Type B pancreatic cell (in vitro differentiated cells): ENCODE measurements around the gene BARHL2. TPM values are rescaled to one million over a fixed set of nuclear protein-coding genes. Genes with fewer than 3 reads are reported as not detected.

Experiments
- DNase-seq: peaks from one replicate; pipeline ENCODE4 v3.0.0; 2021; ENCODE audit warnings: mixed read lengths; ENCODE audit not compliant: unreplicated experiment; ENCODE audit errors: extremely low spot score
- H3K27ac Mint-ChIP-seq: 2 replicates; pipeline ENCODE4 v1.8.0; 2021; ENCODE audit warnings: mild to moderate bottlenecking, mixed read lengths
- H3K27me3 Mint-ChIP-seq: 2 replicates; pipeline ENCODE4 v1.8.0; 2021; ENCODE audit warnings: mixed read lengths
- H3K36me3 Mint-ChIP-seq: 2 replicates; pipeline ENCODE4 v1.8.0; 2021; ENCODE audit warnings: mixed read lengths
- H3K4me1 Mint-ChIP-seq: one replicate; pipeline ENCODE4 v1.8.0; 2021; ENCODE audit warnings: mixed read lengths; ENCODE audit not compliant: unreplicated experiment
- H3K4me3 Mint-ChIP-seq: 2 replicates; pipeline ENCODE4 v1.8.0; 2021; ENCODE audit warnings: mild to moderate bottlenecking, mixed read lengths
- H3K9me3 Mint-ChIP-seq: 2 replicates; pipeline ENCODE4 v1.8.0; 2021; ENCODE audit warnings: mixed read lengths
- total RNA-seq: library from RNA; stranded (reverse); gene quantifications from 2 replicates; pipeline ENCODE4 v1.2.1, GENCODE V29; 2021; ENCODE audit warnings: low replicate concordance
- TF ChIP-seq, protein P1 (sequence below): fragments of 200-600 bp; sonication (generic); conservative IDR thresholded peaks from 2 replicates; pipeline ENCODE4 v1.5.0; 2021; ENCODE audit warnings: antibody characterized with exemption, mild to moderate bottlenecking

BARHL2 gene
- total RNA-seq, 1 donor from 2014 or later, result 14.8 TPM

DNA sequence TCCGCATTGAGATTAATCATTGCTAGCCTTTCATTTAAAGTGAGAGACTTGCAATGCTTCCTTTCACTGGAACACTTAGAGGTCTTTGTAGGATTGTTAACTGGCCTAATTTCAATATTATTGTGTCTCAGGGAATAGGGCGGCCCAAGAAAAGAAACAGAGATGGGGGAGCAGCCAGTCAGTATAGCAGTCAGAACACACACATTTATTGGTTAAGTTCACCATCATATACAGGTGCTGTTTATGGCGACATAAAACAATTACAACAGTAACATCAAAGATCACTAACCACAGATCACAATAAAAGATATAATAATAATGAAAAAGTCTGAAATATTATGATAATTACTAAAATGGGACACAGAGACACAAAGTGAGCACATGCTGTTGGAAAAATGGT is 29.4 kb downstream of the BARHL2 start:
- no peak for DNase-seq
- Mint-ChIP-seq H3K4me1 (no peaks in the 10 kb centered on the region), H3K27ac (no peak overlapping the region), H3K36me3 (no peaks in the 10 kb centered on the region), H3K27me3 (peaks cover 43% of the 10 kb centered on the region), H3K4me3 (no peak overlapping the region), H3K9me3 (no peaks in the 10 kb centered on the region)
- TF ChIP-seq, protein P1, sequence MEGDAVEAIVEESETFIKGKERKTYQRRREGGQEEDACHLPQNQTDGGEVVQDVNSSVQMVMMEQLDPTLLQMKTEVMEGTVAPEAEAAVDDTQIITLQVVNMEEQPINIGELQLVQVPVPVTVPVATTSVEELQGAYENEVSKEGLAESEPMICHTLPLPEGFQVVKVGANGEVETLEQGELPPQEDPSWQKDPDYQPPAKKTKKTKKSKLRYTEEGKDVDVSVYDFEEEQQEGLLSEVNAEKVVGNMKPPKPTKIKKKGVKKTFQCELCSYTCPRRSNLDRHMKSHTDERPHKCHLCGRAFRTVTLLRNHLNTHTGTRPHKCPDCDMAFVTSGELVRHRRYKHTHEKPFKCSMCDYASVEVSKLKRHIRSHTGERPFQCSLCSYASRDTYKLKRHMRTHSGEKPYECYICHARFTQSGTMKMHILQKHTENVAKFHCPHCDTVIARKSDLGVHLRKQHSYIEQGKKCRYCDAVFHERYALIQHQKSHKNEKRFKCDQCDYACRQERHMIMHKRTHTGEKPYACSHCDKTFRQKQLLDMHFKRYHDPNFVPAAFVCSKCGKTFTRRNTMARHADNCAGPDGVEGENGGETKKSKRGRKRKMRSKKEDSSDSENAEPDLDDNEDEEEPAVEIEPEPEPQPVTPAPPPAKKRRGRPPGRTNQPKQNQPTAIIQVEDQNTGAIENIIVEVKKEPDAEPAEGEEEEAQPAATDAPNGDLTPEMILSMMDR, result no peak

GRCh38 chr1:90675161-90675847 is 41.8 kb downstream of the BARHL2 start:
- no peaks in the 10 kb centered on the region for H3K36me3 Mint-ChIP-seq
- H3K9me3 Mint-ChIP-seq, result peaks cover 4% of the 10 kb centered on the region
- no peak overlapping the region for H3K4me3 Mint-ChIP-seq
- TF ChIP-seq, protein P1, result no peak
- DNase-seq, result no peak
- H3K27me3 Mint-ChIP-seq, result peaks cover 6% of the 10 kb centered on the region
- H3K4me1 Mint-ChIP-seq, result no peaks in the 10 kb centered on the region
- H3K27ac Mint-ChIP-seq, result no peak overlapping the region

GRCh38 chr1:90671741-90672140 is 45.4 kb downstream of the BARHL2 start:
- H3K9me3 Mint-ChIP-seq, result peaks cover 4% of the 10 kb centered on the region
- TF ChIP-seq, protein P1, result no peak
- H3K27me3 Mint-ChIP-seq, result peaks cover 5% of the 10 kb centered on the region
- H3K4me1 Mint-ChIP-seq, result no peaks in the 10 kb centered on the region
- no peaks in the 10 kb centered on the region for H3K36me3 Mint-ChIP-seq
- no peak overlapping the region for H3K27ac Mint-ChIP-seq
- H3K4me3 Mint-ChIP-seq, result no peak overlapping the region
- DNase-seq, result no peak

- Mint-ChIP-seq H3K4me3 (no peak overlapping the region), H3K27me3 (peaks cover 5% of the 10 kb centered on the region), H3K36me3 (no peaks in the 10 kb centered on the region), H3K9me3 (peaks cover under 1% of the 10 kb centered on the region), H3K27ac (no peak overlapping the region), H3K4me1 (no peaks in the 10 kb centered on the region)
- DNase-seq, result no peak
- TF ChIP-seq, protein P1, result no peak
Measured at GRCh38 chr1:90671251-90671650, 45.9 kb downstream of the BARHL2 start.
